Activated T-helper 1 cell treated with anti-CD3 and anti-CD28 coated beads, Interleukin-2, amount 50 U/mL, for 16 hours (primary cell): ENCODE data around the gene ID4.

ENCODE experiments used
- DNase-seq, 2 donors: peaks; one replicate each; pipeline ENCODE4 v3.0.0-alpha.2; 2020; ENCODE audit warnings: low read depth in 1 of 2, low spot score in 1 of 2

ID4 gene, protein sequence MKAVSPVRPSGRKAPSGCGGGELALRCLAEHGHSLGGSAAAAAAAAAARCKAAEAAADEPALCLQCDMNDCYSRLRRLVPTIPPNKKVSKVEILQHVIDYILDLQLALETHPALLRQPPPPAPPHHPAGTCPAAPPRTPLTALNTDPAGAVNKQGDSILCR

DNA sequence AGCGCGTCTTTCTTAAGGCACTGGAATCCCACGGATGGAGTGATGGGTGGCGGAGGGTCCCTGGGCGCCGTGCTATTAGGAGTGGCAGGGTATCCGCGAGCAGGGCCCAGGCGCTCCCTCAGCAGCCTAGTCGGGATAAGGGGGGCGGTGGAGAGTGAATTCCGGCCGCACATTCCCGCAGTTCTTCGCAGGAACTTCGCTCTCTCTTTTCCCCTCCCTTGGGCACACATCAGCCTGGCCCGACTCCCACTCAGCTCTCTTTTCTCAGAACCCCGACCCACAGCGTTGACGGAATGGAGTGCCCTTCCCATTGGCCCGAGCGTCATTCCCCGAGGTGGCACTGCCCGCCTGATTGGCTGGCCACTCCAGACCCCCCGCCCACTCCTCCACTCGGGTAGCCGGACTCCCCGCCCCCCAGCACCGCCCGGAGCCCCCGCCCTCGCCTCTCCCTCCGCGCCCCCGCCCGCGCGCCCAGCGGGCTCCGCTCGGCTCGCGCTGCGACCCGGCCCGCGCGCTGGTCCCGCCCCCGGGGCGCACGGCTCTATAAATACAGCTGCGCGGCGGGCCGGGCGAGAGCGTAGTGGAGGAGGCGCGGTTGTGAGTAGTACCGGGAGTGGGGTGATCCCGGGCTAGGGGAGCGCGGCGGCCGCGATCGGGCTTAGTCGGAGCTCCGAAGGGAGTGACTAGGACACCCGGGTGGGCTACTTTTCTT is at the start of gene ID4:
Gene ID4 (plus strand): TSS at position 572 of the 712 bp plus-strand sequence. CDS start 385 bp downstream, outside the sequence.
- no peak for DNase-seq

DNA sequence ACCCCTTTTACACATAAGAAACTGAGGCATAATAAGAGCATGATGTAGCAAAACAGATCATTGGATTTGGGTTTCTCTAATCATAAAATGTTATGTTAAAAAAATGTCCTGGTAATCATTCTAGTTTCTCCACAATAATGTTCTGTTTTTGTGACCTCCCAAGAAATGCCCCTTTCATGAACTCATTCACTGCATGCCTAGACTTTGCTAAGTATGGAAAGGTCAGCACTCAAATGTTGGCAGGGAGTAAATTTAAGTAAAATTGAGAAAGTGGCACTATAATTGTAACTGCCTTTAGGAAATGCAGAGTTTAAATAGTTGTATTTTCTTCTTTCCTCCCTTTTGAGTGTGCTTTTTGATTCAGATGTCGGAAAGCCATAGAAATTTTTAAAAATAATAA is 48.5 kb upstream of the ID4 start:
- DNase-seq = no peak

DNA sequence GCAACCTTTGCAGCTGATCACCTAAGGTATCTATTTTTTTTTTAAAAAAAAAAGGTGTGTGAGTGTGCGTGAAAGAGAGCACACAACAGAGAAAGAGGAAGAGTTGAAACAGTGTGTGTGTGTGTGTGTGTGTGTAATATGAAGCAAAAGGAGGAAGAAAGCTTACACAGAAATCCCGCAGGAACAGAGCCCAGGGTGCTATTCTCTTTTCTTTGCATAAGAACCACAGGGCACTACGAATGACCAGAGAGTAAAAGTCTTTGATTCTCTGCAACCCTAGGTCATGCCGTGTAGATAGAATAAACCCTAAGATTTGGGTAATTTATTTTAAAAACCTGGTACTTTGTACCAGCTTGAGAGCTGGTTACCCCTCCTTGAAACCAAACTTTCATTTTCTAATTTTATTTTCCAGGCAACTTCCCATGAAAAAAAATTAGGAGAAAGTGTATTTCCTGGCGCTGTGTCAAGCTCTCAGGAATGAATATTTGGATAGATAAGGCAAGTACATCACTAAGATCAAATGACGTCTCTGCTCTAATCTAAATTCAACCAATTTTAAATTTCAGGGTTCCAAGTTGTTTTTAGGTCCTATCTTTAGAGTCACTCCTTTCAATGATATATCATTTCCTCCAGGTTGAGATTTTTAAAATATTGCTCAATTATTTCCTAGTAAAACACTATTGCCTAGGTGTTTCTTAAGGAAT is 47.9 kb upstream of the ID4 start:
- no peak for DNase-seq

DNA sequence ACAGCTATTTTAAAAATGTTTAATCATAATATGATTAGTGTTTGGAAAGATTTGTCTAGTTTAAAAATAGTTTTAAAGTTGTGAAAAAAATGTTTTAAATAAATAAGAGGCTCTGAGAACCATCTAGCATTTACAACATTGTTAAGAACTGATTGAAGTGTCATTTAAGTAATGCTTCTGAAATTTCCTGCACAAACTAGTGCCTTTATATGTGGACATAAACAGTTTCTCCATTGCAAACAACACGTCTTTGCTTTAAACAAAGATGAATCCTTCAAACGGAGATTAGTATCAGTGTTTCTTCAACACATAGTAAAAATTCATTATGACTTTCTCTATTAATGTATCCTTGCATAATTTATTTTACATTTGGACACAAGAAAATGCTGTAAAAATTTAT is 45.9 kb upstream of the ID4 start:
- DNase-seq = no peak

DNA sequence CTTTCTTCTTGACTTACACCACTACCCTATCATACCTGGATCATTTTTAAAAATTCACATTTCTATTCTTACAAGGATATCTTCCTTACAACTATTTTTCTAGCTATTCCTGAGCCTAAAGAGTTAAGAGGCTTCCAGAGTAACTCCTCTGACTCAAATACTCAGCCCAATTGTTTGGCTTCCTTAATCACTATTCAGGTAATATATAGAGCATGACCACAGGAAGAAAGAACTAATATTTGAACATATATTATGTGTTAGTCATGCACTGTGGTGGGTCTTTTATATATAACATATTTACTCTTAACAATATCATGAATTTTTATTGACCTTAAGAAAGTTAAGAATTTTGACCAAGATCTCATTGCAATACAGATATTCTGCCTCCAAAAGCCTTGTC is 42.0 kb upstream of the ID4 start:
- DNase-seq = no peak

DNA sequence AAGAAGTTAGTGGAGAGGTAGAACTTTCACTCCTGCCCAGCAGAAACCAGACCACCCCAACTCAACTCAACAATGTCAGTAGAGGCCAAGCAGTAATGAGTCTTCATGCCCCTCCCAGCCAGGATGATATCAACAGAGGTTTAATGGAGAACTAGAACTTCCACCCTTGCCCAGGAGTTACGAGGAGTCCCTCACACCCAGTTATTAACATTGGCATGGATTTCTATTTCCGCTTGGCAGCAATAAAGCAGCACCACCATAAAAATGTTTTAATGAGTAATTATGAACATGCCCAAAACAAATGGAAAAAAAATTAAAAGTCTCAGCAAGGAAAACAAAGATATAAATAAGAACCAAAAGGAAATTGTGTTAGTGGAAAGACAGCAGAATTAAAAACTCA is 40.7 kb upstream of the ID4 start:
- no peak for DNase-seq

DNA sequence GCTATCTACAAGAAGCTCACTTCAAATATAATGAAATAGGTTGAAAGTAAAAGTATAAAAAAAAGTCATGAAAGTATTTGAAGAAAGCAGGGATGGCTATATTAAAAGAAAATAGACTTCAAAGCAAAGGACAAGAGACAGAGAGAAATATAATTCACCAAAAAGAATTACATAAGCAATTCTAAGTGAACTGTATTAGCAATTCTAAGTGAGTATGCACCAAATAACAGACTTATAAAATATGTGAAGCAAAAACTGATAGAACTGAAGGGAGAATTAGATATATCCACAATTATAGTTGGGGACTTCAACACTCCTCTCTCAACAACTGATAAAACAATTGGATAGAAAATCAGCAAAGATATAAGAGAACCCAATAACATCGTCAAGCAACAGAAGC is 38.8 kb upstream of the ID4 start:
- no peak for DNase-seq

DNA sequence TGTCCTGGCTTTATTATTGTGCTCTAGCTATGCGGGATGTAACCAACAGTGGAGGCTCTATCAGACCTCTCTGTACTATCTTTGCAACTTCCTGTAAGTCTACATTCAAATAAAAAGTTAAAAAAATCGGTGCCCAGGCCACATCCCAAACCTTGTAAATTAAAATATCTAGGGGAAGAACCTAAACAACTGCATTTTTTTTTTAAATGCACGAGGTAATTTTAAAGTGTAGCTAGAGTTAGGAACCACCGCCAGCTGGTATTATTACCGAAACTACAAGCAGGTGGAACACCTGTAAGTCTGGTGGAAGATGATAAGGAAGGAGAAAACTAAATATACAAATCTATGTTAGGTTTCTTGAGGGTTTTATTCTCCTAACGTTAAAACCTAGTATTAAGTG is 34.5 kb upstream of the ID4 start:
- DNase-seq = no peak

DNA sequence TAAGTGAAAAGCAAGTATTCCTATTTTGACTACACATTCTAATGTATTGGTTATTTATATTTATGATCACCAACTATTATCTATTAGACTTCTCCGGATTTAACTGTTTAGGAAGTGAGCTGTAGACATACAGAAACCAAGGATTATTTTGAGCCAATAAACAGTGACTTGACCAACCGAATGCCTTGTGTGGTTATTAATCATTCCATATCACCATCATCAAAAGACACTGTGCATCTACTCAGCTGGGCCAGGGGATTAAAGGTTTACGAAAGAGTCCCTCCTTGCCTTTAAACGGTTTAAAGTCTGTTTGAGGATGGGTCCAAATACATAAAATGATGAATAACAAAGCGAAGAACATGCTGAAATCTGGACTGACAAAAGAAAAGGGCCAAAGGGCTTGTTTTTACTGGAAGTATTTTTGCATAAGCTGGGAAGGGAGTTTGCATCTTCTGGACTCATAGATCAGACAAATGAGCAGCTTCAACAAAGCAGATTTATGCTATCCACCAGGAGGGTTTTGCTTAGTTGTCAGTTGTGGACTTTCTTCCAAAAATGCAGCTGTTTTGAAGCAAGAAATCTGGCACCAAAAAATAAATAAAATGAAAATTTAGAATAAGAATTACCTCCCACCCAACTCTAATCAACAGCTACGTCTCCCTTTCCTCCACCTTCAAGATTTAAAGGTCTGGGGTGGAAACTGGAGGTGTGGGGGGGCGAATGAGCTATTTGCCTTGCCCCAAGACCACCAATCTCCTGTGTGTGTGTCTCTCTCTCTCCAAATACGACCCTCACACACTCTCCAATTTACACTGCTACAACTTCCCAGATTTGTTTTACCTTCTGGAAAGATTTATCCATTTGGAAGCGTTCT is 33.6 kb upstream of the ID4 start:
- no peak for DNase-seq

DNA sequence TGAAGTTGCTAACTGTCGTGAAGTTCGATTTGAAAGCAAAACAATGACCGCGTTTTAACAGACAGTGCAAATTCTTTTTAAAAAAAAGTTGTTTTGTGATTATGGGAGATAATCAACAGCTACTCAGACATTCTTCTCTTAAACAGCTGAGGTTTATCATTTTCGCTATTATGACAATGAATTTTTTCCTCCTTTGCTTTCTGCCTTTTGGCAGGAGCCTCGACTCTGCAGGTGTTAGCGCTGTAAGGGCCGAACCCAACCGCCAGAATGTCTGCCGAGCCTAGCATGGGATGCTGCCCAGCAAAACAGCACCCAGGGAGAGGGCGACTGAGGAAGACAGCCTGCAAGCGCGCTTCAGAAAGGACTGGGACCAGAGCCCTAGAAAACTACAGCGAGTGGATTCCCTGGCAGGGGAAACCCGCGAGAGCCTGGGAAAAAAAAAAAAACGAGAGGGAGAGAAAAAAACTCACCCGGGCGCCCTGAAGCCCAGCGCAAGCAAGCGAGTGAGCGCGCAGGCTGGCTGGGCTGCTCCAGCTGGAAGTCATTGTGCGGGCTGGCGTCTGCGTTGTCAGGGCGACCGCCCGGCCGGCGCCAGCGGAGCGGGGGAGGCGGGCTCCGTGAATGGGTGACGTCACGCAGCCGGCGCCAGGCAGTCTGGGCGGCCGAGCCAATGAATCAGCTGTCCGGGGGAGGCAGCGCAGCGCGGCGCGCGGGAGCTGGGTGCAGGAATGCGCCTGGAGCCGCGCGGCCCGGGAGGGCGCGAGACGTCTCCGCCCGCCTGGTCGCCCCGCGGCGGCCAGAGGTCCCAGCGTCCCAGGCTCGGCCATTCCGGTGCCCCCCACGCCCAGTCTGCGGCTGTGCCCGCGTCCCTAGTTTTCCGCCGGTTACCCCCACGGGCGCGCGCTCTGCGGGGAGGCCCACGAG is 32.7 kb upstream of the ID4 start:
- peak in 1 of 2 donors; percentile 13 for DNase-seq

DNA sequence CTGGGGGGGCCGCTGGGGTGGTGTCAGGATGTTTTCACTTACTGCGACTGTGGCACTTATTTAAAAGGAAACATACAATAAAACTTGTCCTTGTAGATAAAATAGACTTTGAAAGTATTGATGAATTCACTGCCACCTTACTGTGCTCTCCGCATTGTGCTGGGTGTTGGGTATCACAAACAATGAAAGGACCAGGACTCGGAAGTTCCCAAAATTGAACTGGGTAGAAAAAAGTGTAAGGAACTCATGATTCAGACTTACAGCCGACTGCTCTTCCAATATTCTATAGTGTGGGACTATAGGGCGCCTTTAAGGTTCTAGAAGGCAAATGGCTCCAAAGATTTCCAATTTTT is 32.1 kb upstream of the ID4 start:
- DNase-seq = no peak

DNA sequence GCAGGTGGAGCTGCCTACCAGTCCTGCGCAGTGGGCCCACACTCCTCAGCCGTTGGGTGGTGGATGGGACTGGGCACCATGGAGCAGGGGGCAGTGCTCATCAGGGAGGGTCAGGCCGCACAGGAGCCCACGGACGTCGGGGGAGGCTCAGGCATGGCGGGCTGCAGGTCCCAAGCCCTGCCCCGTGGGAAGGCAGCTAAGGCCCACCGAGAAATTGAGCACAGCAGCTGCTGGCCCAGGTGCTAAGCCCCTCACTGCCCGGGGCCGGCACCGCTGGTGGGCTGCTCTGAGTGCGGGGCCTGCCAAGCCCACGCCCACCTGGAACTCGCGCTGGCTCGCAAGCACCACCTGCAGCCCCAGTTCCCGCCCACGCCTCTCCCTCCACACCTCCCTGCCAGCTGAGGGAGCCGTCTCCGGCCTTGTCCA is 30.2 kb upstream of the ID4 start:
- DNase-seq = no peak

DNA sequence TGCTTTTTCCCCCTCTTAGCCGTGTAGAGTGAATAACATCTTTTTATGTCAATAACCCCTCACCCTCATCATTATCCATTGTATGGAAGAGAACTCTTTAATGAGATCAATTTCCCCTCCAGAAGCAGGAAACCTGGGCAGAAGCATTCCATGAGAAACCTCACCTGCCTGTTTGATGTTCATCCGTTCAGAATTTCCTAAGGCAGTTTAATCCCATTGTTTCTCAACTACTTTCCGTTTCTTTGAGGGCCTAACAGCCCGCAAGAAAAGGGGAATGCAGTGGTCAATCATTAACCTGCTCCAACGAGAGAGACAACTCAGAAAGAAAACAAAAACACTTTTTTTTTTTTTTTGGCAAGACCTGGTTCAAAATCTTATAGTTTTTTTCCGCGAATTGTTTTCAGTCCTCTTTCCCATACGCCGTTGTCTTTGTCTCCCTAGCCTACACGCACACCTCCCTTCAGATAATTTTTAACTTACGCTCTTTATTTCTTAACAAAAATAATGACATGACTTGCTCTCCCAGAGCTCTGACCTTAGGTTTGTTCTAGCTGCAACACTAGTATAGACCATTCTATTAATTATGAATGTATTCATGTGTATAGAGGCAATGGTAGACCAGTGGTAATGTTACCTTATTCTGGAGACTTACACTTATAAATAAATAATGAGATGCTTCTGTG is 25.6 kb upstream of the ID4 start:
- no peak for DNase-seq

DNA sequence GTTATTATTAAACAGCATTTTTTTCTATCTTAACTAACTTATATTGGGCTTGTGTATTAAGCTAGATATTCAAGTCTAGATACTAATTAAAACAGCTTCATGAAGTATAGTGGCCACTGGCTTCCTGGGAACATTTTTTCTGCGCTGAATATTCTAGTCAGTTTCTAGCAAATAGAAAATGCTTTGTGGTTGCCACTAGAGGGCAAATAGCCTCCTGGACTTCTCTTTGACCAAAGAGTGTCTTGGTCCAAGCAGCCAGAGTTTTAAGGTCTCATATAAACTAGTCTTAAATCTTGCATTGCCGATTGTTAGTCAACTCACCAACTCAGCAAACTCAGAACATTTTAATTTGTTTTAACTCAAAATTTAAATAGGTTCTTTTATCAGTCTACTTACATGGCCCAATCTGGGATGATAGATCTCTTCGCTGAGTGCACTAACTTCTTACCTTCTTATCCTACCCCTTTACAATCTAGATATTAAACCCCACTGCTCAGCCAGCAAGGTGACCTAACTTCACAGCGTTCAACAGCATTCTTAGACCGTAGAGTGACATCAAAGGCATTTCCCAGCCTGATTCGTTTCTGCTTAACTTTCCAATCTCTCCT is 24.6 kb upstream of the ID4 start:
- DNase-seq = no peak

DNA sequence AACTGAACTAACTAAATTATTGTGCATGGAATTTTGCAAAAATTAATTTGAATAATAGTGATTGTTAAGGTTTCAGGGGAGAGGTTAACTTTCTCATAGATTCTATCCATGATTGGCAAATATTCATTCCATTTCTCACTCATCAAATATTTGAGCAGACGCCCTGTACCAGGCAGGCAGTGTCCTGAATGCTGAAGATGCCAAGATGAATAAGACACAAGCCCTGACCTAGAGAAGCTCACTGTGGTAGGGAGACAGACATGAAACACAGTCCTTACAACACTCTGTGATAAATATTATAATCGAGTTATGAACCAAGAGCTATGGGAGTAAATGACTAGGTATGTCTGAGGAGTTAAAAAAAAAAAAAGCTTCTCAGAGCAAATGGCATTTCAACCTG is 18.4 kb upstream of the ID4 start:
- DNase-seq = no peak

DNA sequence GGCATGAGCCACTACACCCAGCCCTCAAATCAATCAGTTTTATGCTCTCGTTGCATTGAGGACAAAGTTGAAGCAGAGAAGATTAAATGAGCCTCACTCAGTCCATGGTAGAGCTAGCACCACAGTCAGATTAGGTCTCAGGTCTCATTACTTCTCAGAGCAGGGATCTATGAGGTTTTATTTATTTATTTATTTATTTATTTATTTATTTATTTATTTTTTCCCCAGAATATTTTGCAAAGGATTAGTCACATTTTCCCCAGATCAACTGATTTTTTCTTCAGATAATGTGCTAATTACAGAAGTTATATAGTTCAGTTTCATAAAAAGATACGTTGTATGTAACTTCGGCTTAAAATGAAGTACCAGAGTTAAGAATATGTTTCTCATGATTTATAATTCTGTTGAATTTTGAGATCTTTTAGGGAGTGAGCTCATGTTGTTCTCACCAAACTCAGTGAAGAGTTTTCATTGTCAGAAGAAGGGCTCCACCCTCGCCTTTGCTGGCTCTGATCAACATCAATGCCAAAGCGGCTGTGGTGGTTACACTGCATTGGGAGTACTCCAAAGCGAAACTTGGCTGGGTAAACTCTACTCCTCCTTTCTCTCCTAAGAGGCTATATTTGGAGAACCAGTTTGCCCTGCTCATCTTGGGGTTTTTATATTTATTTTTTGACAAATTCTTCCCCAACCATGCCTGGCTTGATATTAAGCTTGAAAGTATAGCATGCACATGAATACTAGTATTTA is 12.9 kb upstream of the ID4 start:
- no peak for DNase-seq

DNA sequence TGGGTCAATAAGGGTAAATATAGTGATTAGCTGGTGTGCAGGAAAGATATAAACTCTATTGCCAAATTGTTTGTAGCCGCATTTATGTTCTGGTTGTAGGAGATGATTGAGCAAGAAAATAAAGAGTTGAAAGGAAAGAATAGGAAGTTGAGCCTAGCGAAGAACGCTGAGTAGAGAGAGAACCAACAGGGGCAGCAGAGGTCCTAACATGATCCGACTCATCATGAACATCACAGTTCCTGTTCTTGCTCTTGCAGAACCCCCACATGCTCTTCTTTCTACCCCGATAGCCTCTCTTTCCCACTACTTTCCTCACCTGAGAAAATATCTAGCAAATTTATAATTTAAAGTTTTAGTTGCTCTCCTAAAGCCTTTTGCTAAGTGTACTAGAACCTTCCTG is 9.9 kb upstream of the ID4 start:
- no peak for DNase-seq

DNA sequence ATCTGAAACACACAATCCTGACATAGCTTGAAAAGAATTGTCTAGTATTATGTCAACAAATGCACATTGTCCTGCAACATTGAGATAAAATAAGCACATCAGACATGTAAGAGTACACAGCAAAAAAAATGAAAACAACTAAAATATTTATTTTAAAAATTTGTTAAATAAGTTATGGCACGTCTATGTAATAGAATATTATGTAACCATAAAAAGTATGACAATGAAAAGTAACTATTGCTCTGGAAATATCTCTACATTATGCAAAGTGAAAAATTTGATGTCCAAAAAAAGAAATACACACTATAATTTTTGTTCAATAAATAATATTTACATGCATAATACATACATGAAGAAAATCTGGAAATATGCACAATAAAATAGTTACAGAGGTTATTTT is 9.3 kb upstream of the ID4 start:
- no peak for DNase-seq

DNA sequence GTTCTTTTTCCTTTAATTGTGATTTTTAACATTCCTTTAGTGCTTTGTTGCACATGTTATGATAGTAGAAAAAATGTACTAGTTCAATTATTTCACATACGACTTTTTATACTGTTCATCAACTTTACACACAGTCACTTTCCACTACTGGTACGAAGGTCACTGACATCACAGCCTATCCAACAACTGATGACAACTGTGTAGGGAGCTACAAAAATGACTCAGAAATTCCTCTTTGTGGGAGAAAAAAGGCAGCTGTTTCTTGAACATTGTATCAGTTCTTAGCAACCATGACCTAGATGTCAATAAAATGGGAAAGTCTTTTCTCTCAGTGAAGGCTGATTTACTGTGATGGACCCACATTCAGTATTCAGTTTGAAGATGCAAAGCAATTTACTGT is 7.0 kb upstream of the ID4 start:
- DNase-seq = no peak
